Measurements from ENCODE around the gene IRF8. TPM values are rescaled to one million over a fixed set of nuclear protein-coding genes. Genes with fewer than 3 reads are reported as not detected.

IRF8 gene
- total and polyA plus RNA-seq, 2 donors from 2014 or later: 2.9 to 33.3 TPM

GRCh38 chr16:85931596-85932402 lies 32.8 kb downstream of the IRF8 start:
- FAIRE-seq (no peak), DNase-seq (peak in 1 of 5 donors; percentile 66)
- Histone ChIP-seq H3K4me1 (ENCODE audit: control insufficient read depth in 2 of 3, insufficient read depth in 2 of 3, low read depth in 1 of 3, low read length in 3 of 3) (no peaks in the 10 kb centered on the region), H3K9me3 (ENCODE audit: control insufficient read depth in 2 of 3, insufficient read depth in 1 of 3, low read length in 3 of 3) (no peaks in the 10 kb centered on the region), H3K36me3 (ENCODE audit: control insufficient read depth in 2 of 3, insufficient read depth in 3 of 3, low read length in 3 of 3) (no peaks in the 10 kb centered on the region), H3K27ac (ENCODE audit: low read depth in 2 of 2, low read length in 2 of 2) (no peak overlapping the region), H3K9ac (ENCODE audit: low read length in 3 of 3) (no peak overlapping the region), H3K27me3 (ENCODE audit: control insufficient read depth, insufficient read depth, low read length) (peaks cover 4% of the 10 kb centered on the region), H3K4me3 (ENCODE audit: low read length in 3 of 3) (no peak overlapping the region)
- intact Hi-C loops (cut with DNase I): no loop called here
- TF ChIP-seq CTCF (IDR thresholded peaks at IDR 0.05; ENCODE audit: borderline replicate concordance, extremely low read depth, insufficient read depth): no peak

DNA sequence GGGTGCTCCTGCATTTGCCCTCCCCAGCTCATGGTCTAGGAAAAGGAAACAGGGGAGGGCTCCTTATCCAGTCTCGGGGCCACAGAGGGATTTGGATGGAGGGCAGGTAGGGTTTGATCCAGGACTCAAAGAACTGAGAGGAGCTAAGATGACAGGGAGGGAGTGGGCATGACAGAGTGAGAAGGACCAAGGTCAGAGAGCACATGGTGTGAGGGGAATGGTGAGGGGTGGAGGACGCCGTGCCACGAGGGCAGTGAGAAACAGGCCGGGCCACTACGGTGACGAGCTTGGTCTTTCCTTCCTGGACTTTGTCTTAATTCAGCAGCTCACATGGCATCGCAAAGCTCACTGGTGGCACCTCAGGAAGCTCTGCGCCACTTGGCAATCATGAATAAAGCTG lies 35.2 kb downstream of the IRF8 start:
- Histone ChIP-seq H3K4me3 (ENCODE audit: low read length in 3 of 3) (no peak overlapping the region), H3K4me1 (ENCODE audit: control insufficient read depth in 2 of 3, insufficient read depth in 2 of 3, low read depth in 1 of 3, low read length in 3 of 3) (no peaks in the 10 kb centered on the region), H3K9ac (ENCODE audit: low read length in 3 of 3) (no peak overlapping the region), H3K27me3 (ENCODE audit: control insufficient read depth, insufficient read depth, low read length) (peaks cover 2% of the 10 kb centered on the region), H3K36me3 (ENCODE audit: control insufficient read depth in 2 of 3, insufficient read depth in 3 of 3, low read length in 3 of 3) (no peaks in the 10 kb centered on the region), H3K27ac (ENCODE audit: low read depth in 2 of 2, low read length in 2 of 2) (no peak overlapping the region), H3K9me3 (ENCODE audit: control insufficient read depth in 2 of 3, insufficient read depth in 1 of 3, low read length in 3 of 3) (no peaks in the 10 kb centered on the region)
- intact Hi-C loops (cut with DNase I): no loop called here
- FAIRE-seq (no peak), DNase-seq (no peak)
- no peak for TF ChIP-seq CTCF (IDR thresholded peaks at IDR 0.05; ENCODE audit: borderline replicate concordance, extremely low read depth, insufficient read depth)

DNA sequence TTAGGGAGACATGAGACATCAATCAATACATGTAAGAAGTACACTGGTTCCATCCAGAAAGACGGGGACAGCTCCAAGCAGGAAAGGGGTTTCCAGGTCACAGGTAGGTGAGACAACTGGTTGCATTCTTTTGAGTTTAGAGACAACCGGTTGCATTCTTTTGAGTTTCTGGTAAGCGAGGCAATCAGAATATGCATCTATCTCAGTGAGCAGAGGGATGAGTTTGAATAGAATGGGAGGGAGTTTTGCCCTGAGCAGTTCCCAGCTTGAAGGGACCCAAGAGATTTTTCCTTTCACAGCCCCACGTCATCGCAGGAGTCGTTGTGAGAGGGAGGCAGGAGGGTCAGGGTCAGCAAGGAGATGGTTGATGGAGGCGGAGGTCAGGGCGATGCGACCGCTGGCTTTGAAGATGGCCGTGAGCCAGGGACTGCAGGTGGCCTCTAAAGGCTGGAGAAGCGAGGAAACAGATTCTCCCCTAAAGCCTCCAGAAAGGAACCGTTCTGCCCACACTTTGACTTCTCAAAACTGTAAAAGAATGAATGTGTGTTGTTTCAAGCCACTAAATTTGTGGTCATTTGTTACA lies 36.5 kb downstream of the IRF8 start:
- Histone ChIP-seq H3K9me3 (ENCODE audit: control insufficient read depth in 2 of 3, insufficient read depth in 1 of 3, low read length in 3 of 3) (no peaks in the 10 kb centered on the region), H3K27me3 (ENCODE audit: control insufficient read depth, insufficient read depth, low read length) (peaks cover 2% of the 10 kb centered on the region), H3K4me1 (ENCODE audit: control insufficient read depth in 2 of 3, insufficient read depth in 2 of 3, low read depth in 1 of 3, low read length in 3 of 3) (peaks cover 0 to 5% (median 2%) of the 10 kb centered on the region in 3 donors), H3K27ac (ENCODE audit: low read depth in 2 of 2, low read length in 2 of 2) (no peak overlapping the region), H3K4me3 (ENCODE audit: low read length in 3 of 3) (no peak overlapping the region), H3K36me3 (ENCODE audit: control insufficient read depth in 2 of 3, insufficient read depth in 3 of 3, low read length in 3 of 3) (no peaks in the 10 kb centered on the region), H3K9ac (ENCODE audit: low read length in 3 of 3) (no peak overlapping the region)
- DNase-seq: no peak
- intact Hi-C loops (cut with DNase I): no loop called here
- FAIRE-seq: no peak
- TF ChIP-seq CTCF (IDR thresholded peaks at IDR 0.05; ENCODE audit: borderline replicate concordance, extremely low read depth, insufficient read depth): no peak

Data from kidney (tissue), 14 donors.